Muscle layer of colon (tissue), 2 donors: ENCODE measurements around the gene CRISPLD2.

ENCODE experiments used
- H3K27ac ChIP-seq: one replicate; pipeline ENCODE4 v1.7.0; 2013; ENCODE audit warnings: low read depth, mild to moderate bottlenecking, low read length, moderate library complexity
- H3K27me3 ChIP-seq, 2 donors: one replicate each; pipeline ENCODE4 v1.7.0; 2013; ENCODE audit warnings: low read length in 2 of 2, mild to moderate bottlenecking in 2 of 2; ENCODE audit not compliant: insufficient read depth in 2 of 2, control insufficient read depth in 1 of 2
- H3K36me3 ChIP-seq: one replicate; pipeline ENCODE4 v1.7.0; 2013; ENCODE audit warnings: mild to moderate bottlenecking, low read length; ENCODE audit not compliant: insufficient read depth
- H3K4me1 ChIP-seq: one replicate; pipeline ENCODE4 v1.7.0; 2013; ENCODE audit warnings: mild to moderate bottlenecking, low read length; ENCODE audit not compliant: insufficient read depth
- H3K4me3 ChIP-seq, 2 donors: one replicate each; pipeline ENCODE4 v1.7.0; 2013; ENCODE audit warnings: low read length in 2 of 2, low read depth in 1 of 2, mild to moderate bottlenecking in 1 of 2, moderate library complexity in 1 of 2
- H3K9ac ChIP-seq: one replicate; pipeline ENCODE4 v1.7.0; 2013; ENCODE audit warnings: low read length
- H3K9me3 ChIP-seq: one replicate; pipeline ENCODE4 v1.7.0; 2013; ENCODE audit warnings: mild to moderate bottlenecking, low read length
- donor health status: abdominal sarcoma.
- donor health status: Adenocarcinoma of cecum.

The CRISPLD2 gene

GRCh38 chr16:84947996-84948850 lies 128.4 kb downstream of the CRISPLD2 start:
- H3K4me1 ChIP-seq, result peaks cover 15% of the 10 kb centered on the region
- no peaks in the 10 kb centered on the region for H3K27me3 ChIP-seq
- no peaks in the 10 kb centered on the region for H3K36me3 ChIP-seq
- no peak overlapping the region for H3K9ac ChIP-seq
- H3K9me3 ChIP-seq, result no peaks in the 10 kb centered on the region
- no peak overlapping the region for H3K4me3 ChIP-seq
- no peak overlapping the region for H3K27ac ChIP-seq

- Histone ChIP-seq H3K9ac (no peak overlapping the region), H3K27me3 (no peaks in the 10 kb centered on the region), H3K4me1 (peaks cover 23% of the 10 kb centered on the region), H3K9me3 (no peaks in the 10 kb centered on the region), H3K36me3 (no peaks in the 10 kb centered on the region), H3K27ac (no peak overlapping the region), H3K4me3 (no peak overlapping the region)
Observed at GRCh38 chr16:84948851-84949610, 129.2 kb downstream of the CRISPLD2 start.

- Histone ChIP-seq H3K27ac (no peak overlapping the region), H3K9ac (no peak overlapping the region), H3K4me1 (peaks cover 23% of the 10 kb centered on the region), H3K36me3 (no peaks in the 10 kb centered on the region), H3K4me3 (no peak overlapping the region), H3K27me3 (no peaks in the 10 kb centered on the region), H3K9me3 (no peaks in the 10 kb centered on the region)
Observed at GRCh38 chr16:84949772-84950436, 130.1 kb downstream of the CRISPLD2 start.

- Histone ChIP-seq H3K9ac (no peak overlapping the region), H3K27me3 (no peaks in the 10 kb centered on the region), H3K36me3 (no peaks in the 10 kb centered on the region), H3K4me3 (no peak overlapping the region), H3K9me3 (no peaks in the 10 kb centered on the region), H3K4me1 (peaks cover 23% of the 10 kb centered on the region), H3K27ac (peak overlapping the region; percentile 41)
Observed at GRCh38 chr16:84950906-84951305, 131.1 kb downstream of the CRISPLD2 start.

- Histone ChIP-seq H3K4me3 (no peak overlapping the region), H3K9me3 (no peaks in the 10 kb centered on the region), H3K9ac (peak overlapping the region; percentile 5), H3K27me3 (no peaks in the 10 kb centered on the region), H3K27ac (peak overlapping the region; percentile 65), H3K36me3 (no peaks in the 10 kb centered on the region), H3K4me1 (peaks cover 23% of the 10 kb centered on the region)
Observed at GRCh38 chr16:84952335-84953189, 132.8 kb downstream of the CRISPLD2 start.

GRCh38 chr16:84953190-84953746 lies 133.5 kb downstream of the CRISPLD2 start:
- H3K9me3 ChIP-seq, result no peaks in the 10 kb centered on the region
- H3K9ac ChIP-seq, result peak overlapping the region; percentile 5
- H3K27ac ChIP-seq, result peak overlapping the region; percentile 65

GRCh38 chr16:84955427-84955826 lies 135.6 kb downstream of the CRISPLD2 start:
- Histone ChIP-seq H3K9ac (no peak overlapping the region), H3K36me3 (no peaks in the 10 kb centered on the region), H3K9me3 (no peaks in the 10 kb centered on the region), H3K27me3 (no peaks in the 10 kb centered on the region), H3K4me1 (peaks cover 23% of the 10 kb centered on the region), H3K27ac (no peak overlapping the region), H3K4me3 (no peak overlapping the region)

More at GRCh38 chr16:84953190-84953746, 133.5 kb downstream of the CRISPLD2 start:
- Histone ChIP-seq H3K27me3 (no peaks in the 10 kb centered on the region), H3K4me1 (peaks cover 23% of the 10 kb centered on the region), H3K4me3 (no peak overlapping the region), H3K36me3 (no peaks in the 10 kb centered on the region)

- Histone ChIP-seq H3K36me3 (no peaks in the 10 kb centered on the region), H3K27ac (no peak overlapping the region), H3K9me3 (no peaks in the 10 kb centered on the region), H3K4me1 (peaks cover 18% of the 10 kb centered on the region), H3K4me3 (no peak overlapping the region), H3K27me3 (no peaks in the 10 kb centered on the region), H3K9ac (no peak overlapping the region)
Observed at GRCh38 chr16:84957192-84957591, 137.4 kb downstream of the CRISPLD2 start.

- Histone ChIP-seq H3K9me3 (no peaks in the 10 kb centered on the region), H3K9ac (no peak overlapping the region)
Observed at GRCh38 chr16:84957792-84958191, 138.0 kb downstream of the CRISPLD2 start.

More at GRCh38 chr16:84957792-84958191, 138.0 kb downstream of the CRISPLD2 start:
- H3K27ac ChIP-seq, result no peak overlapping the region
- no peaks in the 10 kb centered on the region for H3K27me3 ChIP-seq
- H3K4me1 ChIP-seq, result peaks cover 12% of the 10 kb centered on the region
- H3K36me3 ChIP-seq, result no peaks in the 10 kb centered on the region
- H3K4me3 ChIP-seq, result no peak overlapping the region
